HG03565 (cell line): ENCODE measurements around the gene KRTAP1-1.
"Not testable (repeated sequence)": the region's sequence is repeated elsewhere in the genome, so short reads cannot be mapped to it uniquely, and the experiment has no call there.

Experiments used
- ATAC-seq: cut with Tn5 transposase; IDR thresholded peaks from one replicate; pipeline ENCODE4 v1.9.1; 2021; ENCODE audit warnings: mild to moderate bottlenecking, moderate library complexity; ENCODE audit not compliant: unreplicated experiment

KRTAP1-1 gene

DNA sequence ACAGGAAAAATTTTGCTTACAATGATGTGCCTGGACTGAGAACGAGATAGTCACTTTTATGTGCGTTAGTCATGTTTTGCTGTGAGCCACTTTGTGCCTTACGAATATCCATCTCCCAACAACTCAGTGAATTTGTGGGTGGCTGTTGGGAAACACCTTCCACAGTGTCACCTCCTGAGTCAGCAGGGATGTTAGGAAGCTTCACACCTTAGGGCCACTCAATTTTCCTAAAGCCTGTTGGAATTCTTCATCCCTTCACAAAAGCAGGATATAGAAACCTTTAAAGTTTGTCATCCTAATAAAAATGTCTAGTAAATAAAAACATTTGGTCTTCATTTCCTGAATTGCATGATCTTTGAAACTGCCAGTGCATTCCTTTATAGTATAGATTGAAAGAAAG is 28.1 kb downstream of the KRTAP1-1 start:
- ATAC-seq = no peak

GRCh38 chr17:41012326-41013120 is 28.7 kb downstream of the KRTAP1-1 start:
- no peak for ATAC-seq

GRCh38 chr17:41010441-41010840 is 30.8 kb downstream of the KRTAP1-1 start:
- ATAC-seq = no peak

DNA sequence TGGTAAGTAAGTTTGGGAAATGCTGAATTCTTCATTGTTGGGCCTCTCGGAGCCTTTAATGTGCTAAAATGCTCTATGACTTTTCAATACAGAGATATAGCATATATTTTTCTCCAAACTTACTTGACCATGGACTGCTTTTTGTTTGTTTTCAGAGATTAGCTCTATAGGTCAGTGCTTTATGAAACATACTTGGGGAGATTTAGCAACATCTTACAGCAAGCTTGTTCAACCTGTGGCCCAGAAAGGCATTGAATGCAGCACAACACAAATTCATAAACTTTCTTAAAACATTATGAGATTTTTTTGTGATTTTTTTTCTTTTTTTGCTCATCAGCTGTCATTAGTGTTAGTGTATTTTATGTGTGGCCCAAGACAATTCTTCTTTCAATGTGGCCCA is 31.3 kb downstream of the KRTAP1-1 start:
- no peak for ATAC-seq

DNA sequence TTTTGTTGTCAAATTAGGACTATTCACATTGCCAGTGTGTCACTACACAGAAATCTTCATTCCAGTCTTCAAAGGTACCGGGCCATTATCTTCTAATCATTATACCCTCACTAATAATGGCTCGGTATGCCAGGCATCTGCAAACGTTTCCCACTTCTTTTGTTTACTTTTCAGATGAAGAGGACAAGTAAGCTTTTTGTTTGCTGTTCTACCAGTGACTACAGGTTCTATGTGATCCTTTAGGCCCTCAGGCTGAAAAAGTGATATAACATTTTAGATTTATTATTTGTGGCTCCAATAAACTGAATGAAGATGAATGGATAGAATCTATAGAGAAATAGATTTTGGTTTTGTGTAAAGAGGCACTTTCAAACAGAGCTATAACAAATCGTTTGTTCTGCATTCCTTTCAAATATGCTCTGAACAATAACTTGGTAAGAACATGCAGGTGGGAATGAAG is 31.9 kb downstream of the KRTAP1-1 start:
- no peak for ATAC-seq

DNA sequence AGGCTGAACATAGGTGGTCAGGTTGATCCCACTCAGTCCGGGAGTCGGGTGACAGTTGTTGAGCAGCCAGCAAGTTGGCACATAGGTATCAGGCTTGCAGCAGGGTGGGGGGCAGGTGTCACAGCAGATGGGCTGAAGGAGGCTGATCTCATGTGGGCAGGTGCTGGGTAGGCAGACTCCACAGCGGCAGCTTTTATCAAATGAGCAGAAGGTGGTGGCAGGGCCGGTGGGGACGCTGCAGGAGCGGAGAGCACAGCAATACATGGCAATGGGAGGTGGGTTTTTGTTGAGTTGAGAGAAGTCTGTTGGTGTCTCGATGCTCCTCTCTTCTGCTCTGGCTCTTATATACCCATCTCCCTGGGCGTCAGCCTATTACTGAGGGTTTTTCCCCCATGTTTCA is 32.4 kb downstream of the KRTAP1-1 start, which contains the start of gene KRTAP3-1:
Gene KRTAP3-1 (minus strand): TSS at position 318 of the 400 bp plus-strand sequence. CDS start 54 bp downstream, at position 264.
- no peak for ATAC-seq

DNA sequence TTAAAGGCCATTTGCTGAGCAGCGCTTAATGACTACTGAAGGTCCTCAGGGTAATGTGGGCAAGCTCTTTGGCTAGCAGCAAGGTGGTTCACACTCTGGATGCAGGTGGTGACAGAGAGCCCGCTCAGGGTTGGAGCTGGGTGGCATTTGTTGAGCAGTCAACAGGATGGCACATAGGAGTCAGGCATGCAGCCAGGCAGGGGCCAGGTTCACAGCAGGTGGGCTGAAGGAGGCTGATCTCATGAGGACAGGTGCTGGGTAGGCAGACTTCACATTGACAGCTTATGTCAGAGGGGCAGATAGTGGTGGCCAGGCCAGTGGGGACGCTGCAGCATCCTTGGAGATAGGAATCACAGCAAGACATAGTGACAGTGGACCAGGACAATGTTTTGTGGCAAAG is 36.9 kb downstream of the KRTAP1-1 start:
- no peak for ATAC-seq

DNA sequence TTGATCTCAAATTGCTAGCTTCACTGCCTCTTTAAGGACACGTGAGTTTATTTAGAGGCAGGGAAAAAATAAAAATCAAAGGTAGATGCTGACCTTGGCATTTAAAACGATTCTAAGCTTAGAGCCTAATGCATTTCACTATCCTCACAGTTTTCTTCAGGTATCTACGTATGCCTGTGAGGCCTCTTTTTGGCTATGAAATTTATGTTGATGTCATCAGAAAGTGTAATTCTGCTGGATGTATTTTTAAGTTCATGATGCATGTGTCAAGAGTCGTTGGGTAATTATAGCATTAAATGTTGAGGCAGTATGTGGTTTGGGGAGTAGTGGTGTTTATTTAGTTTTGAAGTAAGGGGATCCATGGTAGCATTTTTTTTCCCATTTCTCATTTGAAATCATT is 37.3 kb downstream of the KRTAP1-1 start:
- ATAC-seq = no peak

DNA sequence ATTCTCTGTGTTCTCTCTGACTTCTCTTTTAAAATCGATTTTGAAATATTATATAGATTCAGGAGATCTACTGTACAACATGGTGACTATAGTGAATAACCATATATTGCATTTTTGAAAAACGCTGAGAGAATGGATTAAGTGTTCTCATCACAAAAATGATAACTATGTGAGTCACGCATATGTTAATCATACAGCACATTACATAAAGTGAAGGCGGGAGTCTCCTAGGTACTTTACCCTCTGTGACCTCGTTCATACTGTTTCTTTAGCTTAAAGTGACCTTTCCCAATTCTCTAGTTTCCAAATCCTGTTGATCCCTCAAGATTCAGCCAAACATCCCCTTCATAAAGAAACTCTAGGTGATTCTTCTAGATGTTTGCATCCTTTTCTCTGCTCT is 38.4 kb downstream of the KRTAP1-1 start:
- ATAC-seq = no peak

DNA sequence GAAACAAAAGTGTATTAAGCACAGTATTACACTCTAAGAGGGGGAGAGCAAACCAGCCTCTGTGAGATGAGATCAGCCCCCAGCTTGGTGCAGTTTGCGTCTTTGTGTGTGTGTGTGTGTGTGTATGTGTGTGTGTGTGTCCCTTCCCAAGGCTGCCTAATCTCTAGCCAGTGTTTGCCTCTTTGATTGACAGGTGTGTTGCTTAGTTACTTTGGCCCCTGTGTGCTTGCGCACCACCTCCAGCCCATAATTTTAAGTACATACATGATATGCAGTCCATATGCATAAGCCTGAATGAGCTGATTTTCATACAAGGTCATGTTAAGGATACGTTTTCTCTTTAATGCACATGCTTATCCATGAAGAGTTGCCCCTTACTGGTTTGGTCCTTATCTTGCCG is 39.5 kb downstream of the KRTAP1-1 start:
- ATAC-seq = no peak

GRCh38 chr17:40999563-40999962 is 41.7 kb downstream of the KRTAP1-1 start, which contains the start of gene KRTAP3-2:
Gene KRTAP3-2 (minus strand): TSS chr17:40999906. CDS start chr17:40999853, 53 bp downstream.
- not testable (repeated sequence) for ATAC-seq

DNA sequence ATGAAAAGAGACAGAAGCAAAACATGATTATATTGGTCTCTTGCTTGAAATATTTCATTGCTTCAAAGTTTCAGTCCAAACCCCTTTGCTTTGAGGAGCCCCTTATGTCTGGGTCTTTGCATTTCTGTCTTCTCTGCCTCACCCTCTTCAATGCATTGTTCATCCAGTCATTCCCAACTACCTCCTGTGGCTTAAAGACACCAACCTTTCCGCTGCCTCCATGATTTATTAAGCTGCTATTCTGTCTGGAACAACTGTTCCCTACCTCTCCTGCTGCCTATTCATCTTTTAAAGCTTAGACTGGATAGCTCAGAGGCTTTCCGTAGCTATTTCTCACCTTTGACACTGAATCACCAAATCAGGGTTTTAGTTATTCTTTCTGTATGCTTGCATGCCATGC is 43.9 kb downstream of the KRTAP1-1 start:
- ATAC-seq = no peak

- ATAC-seq = no peak
These were observed 44.4 kb downstream of the KRTAP1-1 start for GRCh38 chr17:40996829-40997228.

DNA sequence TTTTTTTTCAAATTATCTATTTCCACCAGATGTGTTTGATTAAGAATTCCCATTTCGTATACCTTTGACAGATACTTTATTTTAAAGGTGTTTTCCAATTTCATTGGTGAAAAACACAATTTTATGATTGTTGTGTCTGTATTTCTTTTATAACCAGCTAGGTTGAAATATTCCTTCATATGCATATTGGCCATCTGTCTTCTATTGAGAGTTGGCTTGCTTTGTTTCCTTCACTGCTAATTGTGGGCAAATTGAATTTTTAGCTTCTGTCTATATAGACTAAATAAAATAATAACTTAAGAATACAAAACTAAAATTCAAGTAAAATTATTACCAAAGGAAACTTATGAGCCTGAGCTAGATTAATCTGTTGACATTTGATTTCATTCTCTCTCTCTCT is 46.1 kb downstream of the KRTAP1-1 start:
- ATAC-seq = no peak

DNA sequence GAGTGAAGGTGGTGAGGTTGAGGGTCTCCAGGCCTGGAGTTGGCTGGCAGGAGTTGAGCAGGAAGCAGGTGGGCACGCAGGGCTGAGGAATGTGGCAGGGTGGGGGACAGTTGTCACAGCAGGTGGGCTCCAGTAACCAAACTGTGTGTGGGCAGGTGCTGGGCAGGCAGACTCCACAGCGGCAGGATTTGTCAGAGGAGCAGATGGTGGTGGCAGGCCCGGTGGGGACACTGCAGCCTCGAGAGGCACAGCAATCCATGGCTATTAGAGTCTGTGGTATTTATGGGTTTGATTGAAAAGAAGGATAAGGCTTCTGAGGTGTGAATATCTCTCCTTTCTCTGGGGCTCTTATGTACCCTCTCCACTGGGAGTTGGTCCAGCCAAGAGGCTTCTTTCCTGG is 47.4 kb downstream of the KRTAP1-1 start, which contains the start of gene KRTAP3-3:
Gene KRTAP3-3 (minus strand): TSS at position 326 of the 400 bp plus-strand sequence. CDS start 67 bp downstream, at position 259.
- ATAC-seq = no peak

- ATAC-seq = no peak
These were observed 48.2 kb downstream of the KRTAP1-1 start for GRCh38 chr17:40993084-40993483.

DNA sequence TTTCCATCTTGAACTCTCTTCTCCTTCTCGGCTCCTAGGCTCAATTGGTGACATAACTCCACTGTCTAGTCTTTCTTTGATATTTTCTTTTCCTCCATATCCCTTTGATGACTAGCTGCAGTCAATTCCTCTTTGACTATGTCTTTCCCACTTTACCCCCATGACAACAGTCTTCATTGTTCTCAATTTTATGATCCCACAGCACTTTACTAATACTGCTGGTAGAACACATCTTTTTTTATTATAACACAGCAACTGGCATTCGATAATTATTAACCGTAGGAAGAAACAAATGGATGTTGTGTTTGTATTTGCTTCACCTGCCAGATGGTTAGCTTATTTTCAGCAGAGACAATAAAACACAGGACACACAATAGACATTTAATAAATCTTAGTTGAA is 48.6 kb downstream of the KRTAP1-1 start:
- ATAC-seq = no peak
